Hepatocyte (in vitro differentiated cells): ENCODE data around the gene TRIM4. TPM values are rescaled to one million over a fixed set of nuclear protein-coding genes. Genes with fewer than 3 reads are reported as not detected.
"Not testable (repeated sequence)": the region's sequence is repeated elsewhere in the genome, so short reads cannot be mapped to it uniquely, and the experiment has no call there.

Source experiments
- DNase-seq: peaks from one replicate; pipeline ENCODE4 v3.0.0-alpha.2; 2016; ENCODE audit warnings: low spot score
- H2AFZ ChIP-seq: fragments of 200-600 bp; sonication (generic); 2 replicates; pipeline ENCODE4 v1.6.0; 2016; ENCODE audit warnings: antibody characterized with exemption, mild to moderate bottlenecking
- H3K27ac ChIP-seq: fragments of 200-600 bp; sonication (generic); 2 replicates; pipeline ENCODE4 v1.5.1; 2016; ENCODE audit warnings: mild to moderate bottlenecking
- H3K27me3 ChIP-seq: fragments of 200-600 bp; sonication (generic); 2 replicates; pipeline ENCODE4 v1.6.1; 2016
- H3K36me3 ChIP-seq: fragments of 200-600 bp; sonication (generic); replicated peaks from 2 replicates; pipeline ENCODE4 v1.5.1; 2016; ENCODE audit warnings: low read depth; ENCODE audit not compliant: insufficient read depth
- H3K4me1 ChIP-seq: fragments of 200-600 bp; sonication (generic); 2 replicates; pipeline ENCODE4 v1.5.1; 2016; ENCODE audit warnings: mild to moderate bottlenecking, moderate library complexity; ENCODE audit not compliant: insufficient read depth
- H3K4me2 ChIP-seq: fragments of 200-600 bp; sonication (generic); 2 replicates; pipeline ENCODE4 v1.6.0; 2016
- H3K4me3 ChIP-seq: fragments of 200-600 bp; sonication (generic); 2 replicates; pipeline ENCODE4 v1.5.1; 2016; ENCODE audit warnings: mild to moderate bottlenecking
- H3K79me2 ChIP-seq: fragments of 200-600 bp; sonication (generic); 2 replicates; pipeline ENCODE4 v1.6.0; 2017; ENCODE audit warnings: mild to moderate bottlenecking
- H3K9me2 ChIP-seq: fragments of 200-600 bp; sonication (generic); replicated peaks from 2 replicates; pipeline ENCODE4 v1.6.0; 2017; ENCODE audit warnings: mild to moderate bottlenecking; ENCODE audit not compliant: insufficient read depth
- H3K9me3 ChIP-seq: fragments of 200-600 bp; sonication (generic); 2 replicates; pipeline ENCODE4 v1.5.1; 2016; ENCODE audit warnings: low read depth, mild to moderate bottlenecking
- H4K20me1 ChIP-seq: fragments of 200-600 bp; sonication (generic); 2 replicates; pipeline ENCODE4 v1.6.0; 2016; ENCODE audit warnings: mild to moderate bottlenecking; ENCODE audit not compliant: insufficient read depth, poor library complexity, severe bottlenecking
- EZH2 ChIP-seq: fragments of 200-600 bp; sonication (generic); IDR thresholded peaks from 2 replicates; pipeline ENCODE4 v1.6.1; 2016; ENCODE audit warnings: antibody characterized with exemption, mild to moderate bottlenecking, borderline replicate concordance
- EZH2phosphoT487 ChIP-seq: fragments of 200-600 bp; sonication (generic); IDR thresholded peaks from one replicate; pipeline ENCODE4 v1.6.1; 2018; ENCODE audit warnings: antibody characterized with exemption, mild to moderate bottlenecking, low read depth, moderate library complexity; ENCODE audit not compliant: unreplicated experiment, severe bottlenecking
- WGBS: methylation state at CpG from one replicate; pipeline ENCODE4 v1.1.6; 2016; ENCODE audit warnings: low lambda C conversion rate; ENCODE audit errors: missing lambda C conversion rate; 5-methylcytosine and 5-hydroxymethylcytosine counted together
- polyA plus RNA-seq: library from polyadenylated mRNA; unstranded; fragments of >200 nt; fragmentation: Nextera tagmentation; extraction: Ambion mirVana; gene quantifications from 2 replicates; pipeline ENCODE4 v1.2.1, GENCODE V29; 2016
- total RNA-seq: library from RNA; depleted of rRNA; stranded (reverse); fragments of >200 nt; gene quantifications from 2 replicates; pipeline ENCODE4 v1.2.3, GENCODE V29; 2014
- TF ChIP-seq, protein P1 (sequence below): fragments of 200-600 bp; sonication (generic); IDR thresholded peaks from 2 replicates; pipeline ENCODE4 v1.5.1; 2016; ENCODE audit warnings: antibody characterized with exemption, mild to moderate bottlenecking; ENCODE audit not compliant: poor library complexity

Gene TRIM4
- total and polyA plus RNA-seq, 2 experiments from 2014 or later: 1.5 to 2.7 TPM

DNA sequence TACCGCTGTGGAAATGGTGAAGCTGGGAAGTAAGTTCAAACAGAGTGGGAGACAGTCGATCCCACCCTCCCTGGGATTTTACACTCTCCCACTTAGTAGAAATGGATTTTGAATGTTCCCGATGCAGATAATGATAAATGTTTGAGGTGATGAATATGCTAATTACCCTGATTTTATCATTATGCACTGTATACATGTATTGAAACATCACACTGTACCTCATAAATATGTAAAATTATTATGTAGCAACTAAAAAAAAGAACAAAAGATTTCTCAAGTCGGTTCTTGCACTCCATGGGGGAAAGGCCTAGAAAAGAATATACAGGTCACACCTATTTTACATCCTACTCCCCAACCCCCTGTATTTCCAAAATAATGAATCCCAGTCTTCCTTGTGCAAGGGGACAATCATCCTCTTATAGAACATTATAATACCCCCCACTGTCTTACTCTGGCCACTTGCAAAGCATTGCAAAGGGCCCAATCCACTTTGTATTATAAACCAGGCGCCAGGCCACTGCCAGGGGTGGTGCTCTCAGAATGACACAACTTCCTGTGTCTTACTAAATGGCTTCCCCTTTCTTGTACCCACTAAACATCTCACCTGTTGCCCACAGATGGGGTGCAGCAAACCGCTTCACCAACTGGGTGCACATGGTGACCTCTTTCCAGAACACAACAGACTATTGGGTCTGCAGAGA is 21.9 kb downstream of the TRIM4 start:
- Histone ChIP-seq H3K4me1 (peaks cover 3% of the 10 kb centered on the region), H3K4me2 (no peak overlapping the region), H3K79me2 (no peaks in the 10 kb centered on the region), H3K4me3 (no peak overlapping the region), H3K27me3 (no peaks in the 10 kb centered on the region), H2AFZ (no peak overlapping the region), H3K9me2 (no peaks in the 10 kb centered on the region), H3K9me3 (no peaks in the 10 kb centered on the region), H3K36me3 (no peaks in the 10 kb centered on the region), H3K27ac (no peak overlapping the region), H4K20me1 (no peaks in the 10 kb centered on the region)
- WGBS: 94% methylated on average over 6 of the region's 6 CpGs
- TF ChIP-seq, protein P1, sequence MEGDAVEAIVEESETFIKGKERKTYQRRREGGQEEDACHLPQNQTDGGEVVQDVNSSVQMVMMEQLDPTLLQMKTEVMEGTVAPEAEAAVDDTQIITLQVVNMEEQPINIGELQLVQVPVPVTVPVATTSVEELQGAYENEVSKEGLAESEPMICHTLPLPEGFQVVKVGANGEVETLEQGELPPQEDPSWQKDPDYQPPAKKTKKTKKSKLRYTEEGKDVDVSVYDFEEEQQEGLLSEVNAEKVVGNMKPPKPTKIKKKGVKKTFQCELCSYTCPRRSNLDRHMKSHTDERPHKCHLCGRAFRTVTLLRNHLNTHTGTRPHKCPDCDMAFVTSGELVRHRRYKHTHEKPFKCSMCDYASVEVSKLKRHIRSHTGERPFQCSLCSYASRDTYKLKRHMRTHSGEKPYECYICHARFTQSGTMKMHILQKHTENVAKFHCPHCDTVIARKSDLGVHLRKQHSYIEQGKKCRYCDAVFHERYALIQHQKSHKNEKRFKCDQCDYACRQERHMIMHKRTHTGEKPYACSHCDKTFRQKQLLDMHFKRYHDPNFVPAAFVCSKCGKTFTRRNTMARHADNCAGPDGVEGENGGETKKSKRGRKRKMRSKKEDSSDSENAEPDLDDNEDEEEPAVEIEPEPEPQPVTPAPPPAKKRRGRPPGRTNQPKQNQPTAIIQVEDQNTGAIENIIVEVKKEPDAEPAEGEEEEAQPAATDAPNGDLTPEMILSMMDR: no peak
- TF ChIP-seq EZH2 (no peak), EZH2phosphoT487 (no peak)
- DNase-seq: no peak

DNA sequence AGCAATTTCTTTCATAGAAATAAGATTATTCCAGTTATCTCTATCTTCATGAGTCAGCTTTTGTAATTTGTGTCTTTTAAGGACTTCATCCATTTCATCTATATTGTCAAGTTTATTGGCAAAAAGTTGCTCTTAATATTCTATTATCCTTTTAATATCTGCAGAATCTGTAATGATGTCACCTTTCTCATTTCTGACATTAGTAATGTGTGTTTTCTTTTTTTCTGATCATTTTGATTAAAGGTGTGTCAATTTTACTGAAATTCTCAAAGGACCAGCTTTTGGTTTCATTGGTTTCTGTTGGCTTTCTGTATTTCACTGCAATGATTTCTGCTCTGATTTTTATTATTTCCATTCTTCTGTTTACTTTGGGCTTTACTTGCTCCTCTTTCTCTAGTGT is 24.6 kb downstream of the TRIM4 start:
- H3K36me3 ChIP-seq: no peaks in the 10 kb centered on the region

DNA sequence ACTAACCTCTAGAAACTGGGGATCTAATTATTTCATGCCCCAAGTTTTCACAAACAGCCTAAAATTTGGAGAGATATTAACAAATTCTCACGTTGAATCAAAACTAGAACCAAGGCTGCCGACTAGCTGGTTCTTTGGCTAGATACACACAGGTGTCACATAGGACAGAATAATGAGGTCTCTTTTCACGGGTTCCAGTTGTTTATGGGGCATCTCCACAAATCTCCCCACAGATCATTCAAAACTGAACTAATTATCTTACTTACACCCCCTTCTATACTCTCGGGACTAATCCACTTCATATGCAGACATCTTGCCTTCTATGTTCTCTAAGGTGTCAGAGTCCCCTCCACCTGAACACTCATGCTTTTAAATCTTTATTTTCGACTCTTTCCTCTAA is 26.1 kb downstream of the TRIM4 start:
- Histone ChIP-seq H3K4me1 (no peaks in the 10 kb centered on the region), H3K27me3 (no peaks in the 10 kb centered on the region), H3K4me3 (no peak overlapping the region), H3K9me3 (no peaks in the 10 kb centered on the region), H2AFZ (no peak overlapping the region), H3K27ac (no peak overlapping the region), H3K79me2 (no peaks in the 10 kb centered on the region), H3K4me2 (no peak overlapping the region), H3K36me3 (no peaks in the 10 kb centered on the region), H3K9me2 (no peaks in the 10 kb centered on the region), H4K20me1 (no peaks in the 10 kb centered on the region)
- DNase-seq: no peak
- TF ChIP-seq, protein P1: no peak
- TF ChIP-seq EZH2: no peak
- TF ChIP-seq EZH2phosphoT487: no peak
- WGBS: 89% methylated on average over 5 of the region's 5 CpGs

More for the DNA sequence above, 24.6 kb downstream of the TRIM4 start:
- Histone ChIP-seq H3K4me1 (peaks cover 3% of the 10 kb centered on the region), H4K20me1 (no peaks in the 10 kb centered on the region), H3K9me2 (no peaks in the 10 kb centered on the region), H3K4me2 (no peak overlapping the region), H2AFZ (no peak overlapping the region), H3K9me3 (no peaks in the 10 kb centered on the region), H3K27me3 (no peaks in the 10 kb centered on the region), H3K4me3 (no peak overlapping the region), H3K79me2 (no peaks in the 10 kb centered on the region), H3K27ac (no peak overlapping the region)
- no peak for DNase-seq
- TF ChIP-seq, protein P1: no peak
- no peak for TF ChIP-seq EZH2phosphoT487
- TF ChIP-seq EZH2: no peak

DNA sequence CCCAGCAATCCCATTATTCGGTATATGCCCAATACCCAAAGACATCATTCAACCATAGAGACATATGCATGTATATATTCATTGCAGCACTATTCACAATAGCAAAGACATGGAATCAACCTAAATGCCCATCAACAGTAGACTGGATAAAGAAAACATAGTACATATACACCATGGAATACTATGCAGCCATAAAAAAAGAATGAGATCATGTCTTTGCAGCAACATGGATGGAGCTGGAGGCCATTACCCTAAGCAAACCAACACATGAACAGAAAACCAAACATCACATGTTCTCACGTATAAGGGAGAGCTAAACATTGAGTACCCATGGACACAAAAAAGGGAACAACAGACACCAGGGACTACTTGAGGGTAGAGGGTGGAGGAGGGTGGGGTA is 29.0 kb downstream of the TRIM4 start:
- WGBS: 97% methylated on average over 2 of the region's 2 CpGs

DNA sequence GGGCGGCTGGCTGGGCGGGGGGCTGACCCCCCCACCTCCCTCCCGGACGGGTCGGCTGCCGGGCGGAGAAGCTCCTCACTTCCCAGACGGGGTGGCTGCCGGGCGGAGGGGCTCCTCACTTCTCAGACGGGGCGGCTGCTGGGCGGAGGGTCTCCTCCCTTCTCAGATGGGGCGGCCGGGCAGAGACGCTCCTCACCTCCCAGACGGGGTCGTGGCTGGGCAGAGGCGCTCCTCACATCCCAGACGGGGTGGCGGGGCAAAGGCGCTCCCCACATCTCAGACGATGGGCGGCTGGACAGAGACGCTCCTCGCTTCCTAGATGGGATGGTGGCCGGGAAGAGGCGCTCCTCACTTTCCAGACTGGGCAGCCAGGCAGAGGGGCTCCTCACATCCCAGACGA is 31.0 kb downstream of the TRIM4 start:
- 91% methylated on average over 9 of the region's 29 CpGs for WGBS
- not testable (repeated sequence) for H3K27me3 ChIP-seq, H3K79me2 ChIP-seq, H3K9me3 ChIP-seq, H3K4me1 ChIP-seq, DNase-seq, H2AFZ ChIP-seq, H3K4me2 ChIP-seq, H3K9me2 ChIP-seq, H4K20me1 ChIP-seq, H3K36me3 ChIP-seq, H3K4me3 ChIP-seq, H3K27ac ChIP-seq

More for the DNA sequence above, 29.0 kb downstream of the TRIM4 start:
- not testable (repeated sequence) for H3K27me3 ChIP-seq, H2AFZ ChIP-seq, H3K4me2 ChIP-seq, H3K9me2 ChIP-seq, H3K36me3 ChIP-seq, H3K79me2 ChIP-seq, H3K4me3 ChIP-seq, DNase-seq, H3K27ac ChIP-seq, H4K20me1 ChIP-seq, H3K9me3 ChIP-seq, H3K4me1 ChIP-seq
